Islet precursor cell (in vitro differentiated cells): ENCODE results near the gene CLIC1.

Experiments used
- DNase-seq: peaks from one replicate; pipeline ENCODE4 v3.0.0-alpha.2; 2018

The CLIC1 gene

GRCh38 chr6:31736021-31736767 lies at the start of gene CLIC1:
Gene CLIC1 (minus strand): TSS chr6:31736530. CDS start chr6:31736300, 230 bp downstream.
- DNase-seq = peak; percentile 94

DNA sequence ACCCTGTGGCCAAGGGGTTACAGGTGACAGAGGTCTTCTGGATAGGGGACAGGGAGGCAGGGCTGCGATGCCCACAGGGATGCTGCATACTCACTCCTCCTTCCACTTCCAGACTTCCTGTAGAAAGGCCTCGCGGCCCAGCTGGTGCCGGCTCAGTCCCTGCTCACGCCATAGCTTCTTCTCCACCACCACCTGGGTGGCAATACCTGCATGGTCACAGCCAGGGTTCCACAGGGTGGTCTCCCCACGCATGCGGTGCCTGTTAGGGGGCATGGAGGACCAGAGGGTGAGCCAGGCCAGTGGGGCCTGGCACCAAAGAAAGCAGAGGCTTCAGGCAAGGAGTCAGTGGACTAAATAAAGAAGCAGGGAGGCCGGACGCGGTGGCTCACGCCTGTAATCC lies 49.1 kb upstream of the CLIC1 start:
- no peak for DNase-seq

DNA sequence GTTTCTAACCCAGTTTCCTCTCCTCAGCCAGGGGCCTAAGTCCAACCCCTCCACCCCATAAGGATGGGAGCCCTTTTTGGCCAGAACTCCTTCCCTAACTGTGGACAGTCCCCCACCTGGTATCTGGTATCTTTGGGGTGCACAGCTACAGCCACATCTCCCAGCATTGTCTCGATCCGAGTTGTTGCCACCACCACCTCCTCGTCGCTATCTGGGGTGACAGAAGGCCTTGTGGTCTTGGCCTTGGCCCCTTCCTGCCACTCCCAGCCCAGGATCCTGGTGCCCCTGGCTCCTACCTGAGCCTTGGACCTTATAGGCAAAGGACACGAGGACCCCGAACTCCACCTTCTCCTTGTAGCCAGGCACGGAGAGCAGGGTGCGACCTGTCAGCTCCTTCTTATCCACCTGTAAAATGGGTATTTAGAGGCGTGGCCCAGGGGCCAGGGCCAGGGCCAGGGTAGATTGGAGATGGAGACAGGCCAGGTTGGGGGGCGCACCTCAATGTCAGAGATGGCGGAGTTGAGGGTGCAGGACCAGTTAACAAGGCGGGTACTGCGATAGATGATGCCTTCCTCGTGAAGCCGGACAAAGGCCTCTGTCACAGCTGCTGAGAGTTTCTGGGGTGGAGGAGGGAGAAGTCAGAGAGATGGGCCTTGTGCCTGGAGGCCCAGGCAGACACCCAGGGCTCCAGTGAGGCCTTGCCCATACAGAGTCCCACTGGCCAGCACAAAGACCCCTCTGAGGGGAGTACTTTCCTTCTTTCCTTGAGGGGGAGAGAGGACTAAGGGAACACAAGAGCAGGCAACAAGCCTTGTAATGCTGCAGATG lies 48.0 kb upstream of the CLIC1 start:
- DNase-seq = no peak

DNA sequence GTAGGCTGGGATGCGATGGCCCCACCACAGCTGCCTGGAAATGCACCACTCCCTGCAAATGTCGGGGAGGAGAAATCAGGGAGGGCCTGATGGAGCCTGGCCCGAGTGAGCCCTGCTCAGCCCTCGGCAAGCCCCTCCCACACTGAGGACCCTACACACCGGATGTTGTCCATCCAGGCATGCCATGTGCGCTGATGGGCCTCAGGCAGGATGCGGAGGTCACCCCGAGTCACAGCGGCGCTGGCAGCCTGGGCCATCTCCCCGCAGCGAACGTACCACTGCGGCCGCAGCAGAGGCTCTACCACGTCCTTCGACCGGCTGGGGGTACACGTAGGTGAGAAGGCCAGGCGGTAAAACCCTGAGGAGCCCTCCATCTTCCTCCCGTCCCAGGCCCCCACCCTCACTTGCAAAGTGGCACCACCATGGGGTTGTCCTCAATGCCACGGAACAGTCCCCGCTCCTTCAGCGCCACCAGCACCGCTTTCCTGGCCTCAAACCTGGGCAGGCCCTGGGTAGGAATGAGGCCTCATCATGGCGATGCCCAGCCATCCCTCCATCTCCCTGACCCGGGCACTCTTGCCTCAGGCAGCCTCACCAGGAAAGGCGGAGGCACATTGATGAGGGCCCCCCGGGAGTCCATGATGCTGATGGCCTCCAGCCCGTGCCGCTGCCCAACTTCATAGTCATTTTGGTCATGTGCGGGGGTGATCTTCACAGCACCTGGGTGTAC lies 46.0 kb upstream of the CLIC1 start:
- DNase-seq = peak; percentile 47

DNA sequence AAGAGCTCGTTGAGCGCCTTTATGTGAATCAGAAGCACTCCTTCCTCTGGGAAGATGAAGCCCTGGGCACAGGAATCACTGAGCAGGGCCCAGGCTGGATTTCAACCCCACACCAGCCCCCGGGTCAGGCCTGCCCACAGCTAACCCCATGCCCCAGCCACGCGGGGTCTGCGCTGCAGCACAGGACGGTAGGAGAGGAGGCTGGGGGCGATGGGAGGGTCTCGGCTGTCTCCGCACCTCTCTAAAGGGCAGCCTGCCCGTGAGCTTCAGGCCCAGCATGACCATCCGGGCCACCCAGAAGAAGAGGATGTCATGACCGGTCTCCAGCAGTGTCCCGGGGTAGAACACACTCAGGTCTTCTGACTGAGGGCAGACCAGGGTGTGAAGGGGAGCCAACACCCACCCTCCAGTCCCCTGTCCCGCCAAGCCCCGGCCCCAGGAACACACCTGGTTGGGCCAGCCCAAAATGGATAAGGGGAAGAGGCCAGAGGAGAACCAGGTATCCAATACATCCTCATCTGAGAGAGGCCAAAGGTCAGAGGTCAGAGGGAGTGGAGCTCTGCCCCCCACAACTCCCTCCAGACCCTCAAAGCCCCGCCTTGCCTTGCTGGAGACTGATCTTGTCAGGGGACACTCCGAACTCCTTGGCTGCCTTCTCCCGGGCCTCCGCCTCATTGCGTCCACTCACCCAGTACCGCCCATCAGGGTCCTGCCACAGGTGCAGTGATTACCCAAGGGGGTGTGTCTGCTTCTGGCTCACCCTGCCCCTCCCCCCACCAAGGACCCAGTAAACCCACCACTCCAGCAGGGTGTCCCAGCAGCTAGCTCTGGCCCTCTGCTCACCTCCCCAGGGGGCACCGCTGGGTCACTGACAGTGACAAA lies 45.2 kb upstream of the CLIC1 start:
- no peak for DNase-seq

GRCh38 chr6:31780507-31781243 lies 44.3 kb upstream of the CLIC1 start:
- no peak for DNase-seq

DNA sequence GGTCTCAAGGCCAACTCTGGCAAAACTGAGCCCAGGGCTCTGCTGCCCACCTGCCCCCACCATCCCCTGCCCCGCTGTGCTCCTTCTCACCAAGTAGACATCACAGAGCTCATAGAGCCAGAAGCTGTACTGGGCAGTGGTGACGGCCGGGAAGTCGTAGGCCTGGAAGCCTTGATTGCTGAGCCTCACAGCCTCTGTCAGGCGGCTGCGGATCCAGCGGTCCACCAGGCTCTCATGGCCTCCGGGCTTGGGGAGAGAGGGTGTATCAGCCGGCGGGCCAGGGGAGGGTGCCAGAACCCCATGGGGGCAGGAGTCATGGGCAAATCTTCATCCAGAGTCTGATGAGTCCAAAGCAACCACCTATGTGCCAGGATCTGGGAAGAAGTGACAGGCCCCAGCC lies 43.6 kb upstream of the CLIC1 start:
- DNase-seq = no peak

GRCh38 chr6:31778999-31779885 lies 42.9 kb upstream of the CLIC1 start:
- DNase-seq = no peak

- DNase-seq = no peak
Observed at GRCh38 chr6:31778193-31778592, 41.9 kb upstream of the CLIC1 start.

GRCh38 chr6:31777667-31778050 lies 41.3 kb upstream of the CLIC1 start:
- DNase-seq = no peak

DNA sequence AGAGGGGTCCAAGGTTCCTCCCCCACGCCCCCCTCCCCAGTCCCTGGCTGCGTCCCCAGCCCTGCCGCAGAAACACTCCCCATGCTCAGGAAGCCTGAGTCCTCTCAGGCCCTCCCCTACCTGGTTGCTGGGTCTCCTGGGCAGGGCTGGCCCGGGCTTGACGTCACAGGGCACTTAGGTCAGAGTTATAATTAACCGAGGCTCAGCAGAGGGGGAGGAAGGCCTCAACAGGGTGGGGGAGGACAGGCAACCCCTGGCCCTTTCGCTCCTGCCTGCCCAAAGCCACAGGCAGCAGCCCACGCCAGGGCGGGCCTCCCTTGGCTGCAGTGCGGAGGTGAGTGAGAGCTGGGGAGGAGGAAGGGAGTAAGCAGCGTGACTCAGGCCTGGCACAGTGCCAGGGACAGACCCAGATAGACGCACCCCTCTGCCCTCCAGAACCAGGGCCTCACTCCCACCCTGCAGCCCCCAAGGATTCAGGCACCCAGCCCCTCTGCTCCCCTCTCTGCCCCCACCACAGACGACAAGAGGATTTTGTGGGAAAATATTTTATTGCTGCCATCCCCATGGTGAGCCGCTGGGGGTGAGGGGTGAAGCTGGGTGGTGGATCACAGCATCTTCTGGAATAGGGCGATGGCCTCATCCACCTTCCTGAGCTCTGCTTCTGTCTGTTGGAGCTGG lies 40.8 kb upstream of the CLIC1 start, which contains the start of gene VWA7:
Gene VWA7 (minus strand): TSS at position 340 of the 678 bp plus-strand sequence. CDS start 549 bp downstream, outside the sequence.
- no peak for DNase-seq

DNA sequence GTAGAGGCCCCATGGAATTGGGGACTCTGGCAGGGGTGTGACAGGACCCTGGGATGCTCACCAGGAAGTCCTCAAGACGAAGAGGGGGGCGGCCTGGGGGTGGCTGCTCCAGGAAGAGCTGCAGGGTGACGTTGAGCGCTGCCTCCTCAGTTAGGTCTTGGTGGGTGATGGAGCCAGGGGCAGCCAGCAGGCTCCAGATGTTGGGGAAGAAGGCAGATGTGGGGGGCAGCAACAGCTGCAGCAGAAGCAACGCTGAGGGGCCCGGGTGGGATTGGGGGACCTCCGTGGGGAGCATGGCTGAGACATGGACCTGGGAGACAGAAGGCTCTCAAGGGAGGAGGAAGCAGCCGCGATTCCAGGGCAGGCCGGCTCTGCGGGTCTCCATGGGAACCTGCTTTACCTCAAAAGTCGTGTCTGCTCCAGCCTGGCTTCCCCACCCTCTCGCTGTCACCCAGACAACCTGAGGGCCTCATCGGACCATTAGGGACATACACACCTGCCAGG lies 40.2 kb upstream of the CLIC1 start:
- DNase-seq = no peak

GRCh38 chr6:31775633-31776484 lies 39.5 kb upstream of the CLIC1 start:
- DNase-seq = no peak

- DNase-seq = no peak
Observed at GRCh38 chr6:31775184-31775583, 38.9 kb upstream of the CLIC1 start.

- DNase-seq = no peak
Observed at GRCh38 chr6:31771992-31772358, 35.6 kb upstream of the CLIC1 start.

- DNase-seq = no peak
Observed at GRCh38 chr6:31770860-31771259, 34.5 kb upstream of the CLIC1 start.

- DNase-seq = peak; percentile 87
Observed at GRCh38 chr6:31769684-31770371, 33.5 kb upstream of the CLIC1 start.
